GM12878 (cell line): ENCODE data around the gene UQCRH. TPM values are rescaled to one million over a fixed set of nuclear protein-coding genes. Genes with fewer than 3 reads are reported as not detected.

ENCODE experiments used
- ATF7 ChIP-seq: fragments of 450-650 bp; IDR thresholded peaks from 2 replicates; pipeline ENCODE4 v1.6.1; 2016; ENCODE audit warnings: low read depth, mild to moderate bottlenecking
- CEBPZ ChIP-seq: fragments of 150-350 bp; IDR thresholded peaks from 2 replicates; pipeline ENCODE4 v1.6.1; 2016; ENCODE audit warnings: low read depth, low read length
- CREM ChIP-seq: IDR thresholded peaks from 2 replicates; pipeline ENCODE4 v1.6.1; 2014; ENCODE audit warnings: antibody characterized with exemption, low read depth
- EP300 ChIP-seq, 2 experiments: fragments of 150-350 bp in 1 of 2; IDR thresholded peaks; 2 replicates each; pipeline ENCODE4 v1.6.1; 2011 to 2012; ENCODE audit warnings: low read depth in 2 of 2, low read length in 2 of 2, borderline replicate concordance in 1 of 2, improper control_type of control experiment in 1 of 2, inconsistent platforms in 1 of 2; ENCODE audit not compliant: control insufficient read depth in 1 of 2
- ESRRA ChIP-seq: IDR thresholded peaks from 2 replicates; pipeline ENCODE4 v1.6.1; 2012; ENCODE audit warnings: mild to moderate bottlenecking, low read length, improper control_type of control experiment
- FOXK2 ChIP-seq: fragments of 450-650 bp; IDR thresholded peaks from 2 replicates; pipeline ENCODE4 v1.6.1; 2017; ENCODE audit warnings: mild to moderate bottlenecking, moderate library complexity
- HDGF ChIP-seq: fragments of 450-650 bp; IDR thresholded peaks from 2 replicates; pipeline ENCODE4 v1.6.1; 2016; ENCODE audit warnings: antibody characterized with exemption
- IRF3 ChIP-seq: fragments of 450-650 bp; IDR thresholded peaks from 2 replicates; pipeline ENCODE4 v1.6.1; 2014; ENCODE audit warnings: mild to moderate bottlenecking
- IRF4 ChIP-seq: IDR thresholded peaks from 2 replicates; pipeline ENCODE4 v1.6.1; 2011; ENCODE audit warnings: low read depth, low read length
- LARP7 ChIP-seq: fragments of 450-650 bp; IDR thresholded peaks from 2 replicates; pipeline ENCODE4 v1.6.1; 2017; ENCODE audit warnings: mild to moderate bottlenecking
- MEF2A ChIP-seq: IDR thresholded peaks from 2 replicates; pipeline ENCODE4 v1.6.1; 2011; ENCODE audit warnings: low read depth, mild to moderate bottlenecking, low read length, moderate library complexity; ENCODE audit not compliant: insufficient read depth
- MYB ChIP-seq: fragments of 150-350 bp; IDR thresholded peaks from 2 replicates; pipeline ENCODE4 v1.6.1; 2014; ENCODE audit warnings: mild to moderate bottlenecking, low read depth, low read length, borderline replicate concordance
- NFXL1 ChIP-seq: fragments of 450-650 bp; IDR thresholded peaks from 2 replicates; pipeline ENCODE4 v1.6.1; 2017; ENCODE audit warnings: antibody characterized with exemption, mild to moderate bottlenecking, borderline replicate concordance
- NKRF ChIP-seq: fragments of 450-650 bp; conservative IDR thresholded peaks from 2 replicates; pipeline ENCODE4 v1.6.1; 2017; ENCODE audit warnings: mild to moderate bottlenecking, moderate library complexity
- PML ChIP-seq: IDR thresholded peaks from 2 replicates; pipeline ENCODE4 v1.6.1; 2012; ENCODE audit warnings: low read length, inconsistent platforms
- SKIL ChIP-seq: fragments of 450-650 bp; IDR thresholded peaks from 2 replicates; pipeline ENCODE4 v1.6.1; 2017; ENCODE audit warnings: mild to moderate bottlenecking, low read depth, inconsistent platforms; ENCODE audit not compliant: poor library complexity, severe bottlenecking
- SREBF2 ChIP-seq: IDR thresholded peaks from 2 replicates; pipeline ENCODE4 v1.6.1; 2012; ENCODE audit warnings: mild to moderate bottlenecking, low read length
- TBL1XR1 ChIP-seq: IDR thresholded peaks from 2 replicates; pipeline ENCODE4 v1.6.1; 2012; ENCODE audit warnings: low read depth, low read length, improper control_type of control experiment
- USF1 ChIP-seq: IDR thresholded peaks from 2 replicates; pipeline ENCODE4 v1.6.1; 2011; ENCODE audit warnings: borderline replicate concordance, low read depth, mild to moderate bottlenecking, moderate library complexity, mixed read lengths, low read length; ENCODE audit not compliant: insufficient read depth; ENCODE audit errors: extremely low read length
- ZNF622 ChIP-seq: fragments of 450-650 bp; IDR thresholded peaks from 2 replicates; pipeline ENCODE4 v1.6.1; 2017; ENCODE audit warnings: mild to moderate bottlenecking, inconsistent platforms
- ZZZ3 ChIP-seq: IDR thresholded peaks from 2 replicates; pipeline ENCODE4 v1.6.1; 2011; ENCODE audit warnings: low read depth; ENCODE audit not compliant: control insufficient read depth, insufficient read length
- polyA plus RNA-seq, 11 experiments: library from polyadenylated mRNA; depleted of rRNA in 4 of 11; unstranded in 6 of 11; stranded (reverse) in 5 of 11; fragments of >200 nt; fragmentation: Nextera tagmentation in 4 of 11; fragmentation: Illumina TruSeq in 1 of 11; extraction: Ambion mirVana in 4 of 11; extraction: Trizol in 1 of 11; gene quantifications; 1 replicate in 1 of 11; 2 replicates in 10 of 11; pipeline versions ENCODE4 v1.2.1 to v1.2.3, GENCODE V29; 2011 to 2016; ENCODE audit warnings: inconsistent platforms in 2 of 11, missing spikeins in 2 of 11, low read depth in 1 of 11
- total RNA-seq, 4 experiments: library from RNA; depleted of rRNA in 3 of 4; stranded (reverse); fragments of >200 nt in 3 of 4; fragmentation: Illumina TruSeq in 1 of 4; extraction: Trizol in 1 of 4; gene quantifications; 2 replicates each; pipeline versions ENCODE4 v1.2.1 to v1.2.3, GENCODE V29; 2013 to 2021

Gene UQCRH
- total and polyA plus RNA-seq, 10 of the 15 experiments (the other 5 are each of a cell fraction or from before 2014, with no cell fraction given), result 363 to 1,782 (median 597) TPM

GRCh38 chr1:46333300-46334029 lies 30.0 kb downstream of the UQCRH start (continued):
- TF ChIP-seq CREM (no peak), MEF2A (no peak), SKIL (peak; percentile 24), ATF7 (no peak; the same call in 1 of the 2 replicates), EP300 (IDR thresholded peaks at IDR 0.05; ENCODE audit: borderline replicate concordance in 1 of 2, control insufficient read depth in 1 of 2, low read depth in 2 of 2, low read length in 2 of 2) (0 out of 4 replicates have a peak, but pooled peaks of 1 of the 2 experiments have one; percentile 17), ZZZ3 (no peak), CEBPZ (no peak), IRF4 (no peak), SREBF2 (no peak), NKRF (no peak; the same call in 1 of the 2 replicates), TBL1XR1 (no peak), NFXL1 (no peak), IRF3 (no peak), PML (peak; percentile 83; the same call in 1 of the 2 replicates), USF1 (no peak), FOXK2 (no peak), LARP7 (no peak), HDGF (peak; percentile 10; the same call in 1 of the 2 replicates), ESRRA (no peak), MYB (no peak), ZNF622 (no peak)
